H1 (cell line): ENCODE results near the gene IRAK3. TPM values are rescaled to one million over a fixed set of nuclear protein-coding genes. Genes with fewer than 3 reads are reported as not detected.

Source experiments
- CTCF ChIA-PET: fragments of 300-600 bp; sonication (Branson Sonifier 250); formaldehyde crosslinking; loops from one replicate; lab custom pipeline; 2021; ENCODE audit not compliant: partially characterized antibody; lab: Charles Lee
- POLR2A ChIA-PET: fragments of 300-600 bp; sonication (Branson Sonifier 250); formaldehyde crosslinking; loops from one replicate; lab custom pipeline; 2021; ENCODE audit warnings: inconsistent platforms; ENCODE audit not compliant: partially characterized antibody; lab: Charles Lee
- DNase-seq, 2 experiments: peaks; one replicate each; pipeline versions ENCODE4 v3.0.0 to v3.0.0-alpha.2; 2010 to 2022; ENCODE audit warnings: low spot score in 2 of 2, low read depth in 1 of 2, mixed read lengths in 1 of 2
- FAIRE-seq: peaks from 2 replicates; lab custom pipeline; 2011; peaks lifted over from hg19 to GRCh38; lab: Jason Lieb, UNC
- H2AFZ ChIP-seq: 2 replicates; pipeline ENCODE4 v1.8.1; 2012; ENCODE audit warnings: low read length, inconsistent platforms
- H2AK5ac ChIP-seq: 2 replicates; pipeline ENCODE4 v1.6.1; 2013; ENCODE audit warnings: low read depth, low read length
- H2BK120ac ChIP-seq: replicated peaks from 2 replicates; pipeline ENCODE3; 2013; ENCODE audit warnings: low read depth, low read length, inconsistent platforms
- H2BK12ac ChIP-seq: 2 replicates; pipeline ENCODE4 v1.6.1; 2013; ENCODE audit warnings: low read depth, low read length
- H2BK15ac ChIP-seq: 2 replicates; pipeline ENCODE4 v1.6.1; 2013; ENCODE audit warnings: low read length
- H2BK20ac ChIP-seq: 2 replicates; pipeline ENCODE4 v1.6.1; 2013; ENCODE audit warnings: low read length
- H2BK5ac ChIP-seq: 2 replicates; pipeline ENCODE4 v1.6.1; 2013; ENCODE audit warnings: low read depth, low read length
- H3K14ac ChIP-seq: 2 replicates; pipeline ENCODE4 v1.6.1; 2013; ENCODE audit warnings: inconsistent platforms; ENCODE audit not compliant: insufficient read length
- H3K18ac ChIP-seq: 2 replicates; pipeline ENCODE4 v1.6.1; 2013; ENCODE audit warnings: low read length; ENCODE audit errors: extremely low read depth
- H3K23ac ChIP-seq: 2 replicates; pipeline ENCODE4 v1.6.1; 2013; ENCODE audit warnings: inconsistent platforms; ENCODE audit not compliant: insufficient read length
- H3K23me2 ChIP-seq: 2 replicates; pipeline ENCODE4 v1.6.1; 2013; ENCODE audit warnings: low read depth, low read length
- H3K27ac ChIP-seq: 2 replicates; pipeline ENCODE4 v1.6.1; 2011; ENCODE audit warnings: low read depth, low read length, inconsistent platforms
- H3K27me3 ChIP-seq, 4 experiments: replicated peaks in 1 of 4; 1 replicate in 1 of 4; 2 replicates in 3 of 4; pipeline versions ENCODE4 v1.6.1 to v1.8.1; 2011 to 2013; ENCODE audit warnings: low read length in 3 of 4, mild to moderate bottlenecking in 3 of 4, inconsistent platforms in 2 of 4, mixed read lengths in 2 of 4, moderate library complexity in 1 of 4; ENCODE audit not compliant: control insufficient read depth in 3 of 4, insufficient read depth in 3 of 4; ENCODE audit errors: extremely low read depth in 1 of 4
- H3K36me3 ChIP-seq, 4 experiments: 2 replicates each; pipeline versions ENCODE4 v1.6.1 to v1.8.1; 2011 to 2013; ENCODE audit warnings: mild to moderate bottlenecking in 4 of 4, low read length in 3 of 4, moderate library complexity in 2 of 4, control low read depth in 1 of 4, inconsistent platforms in 1 of 4; ENCODE audit not compliant: insufficient read depth in 4 of 4, control insufficient read depth in 2 of 4
- H3K4ac ChIP-seq: replicated peaks from 2 replicates; pipeline ENCODE3; 2013; ENCODE audit warnings: low read length, low read depth, mixed read lengths, inconsistent platforms; ENCODE audit not compliant: insufficient read length
- H3K4me1 ChIP-seq, 4 experiments: replicated peaks in 1 of 4; 1 replicate in 1 of 4; 2 replicates in 3 of 4; pipeline versions ENCODE4 v1.6.1 to v1.8.1; 2011 to 2013; ENCODE audit warnings: low read length in 3 of 4, inconsistent platforms in 2 of 4, mixed read lengths in 1 of 4; ENCODE audit not compliant: insufficient read depth in 4 of 4, control insufficient read depth in 3 of 4
- H3K4me2 ChIP-seq, 2 experiments: 2 replicates each; pipeline versions ENCODE4 v1.6.1 to v1.8.1; 2011 to 2013; ENCODE audit warnings: low read depth in 2 of 2, low read length in 2 of 2, control low read depth in 1 of 2, inconsistent platforms in 1 of 2, mild to moderate bottlenecking in 1 of 2; ENCODE audit not compliant: insufficient read depth in 1 of 2
- H3K4me3 ChIP-seq, 4 experiments: fragments of 200-600, 300-600 bp in 1 of 4; sonication (generic), shearing (Covaris generic), sonication (Bioruptor Twin) in 1 of 4; 2 replicates each; pipeline versions ENCODE4 v1.5.1 to v1.8.1; 2011 to 2016; ENCODE audit warnings: low read length in 4 of 4, low read depth in 3 of 4, control low read depth in 2 of 4, inconsistent platforms in 2 of 4, mild to moderate bottlenecking in 2 of 4, mixed read lengths in 1 of 4, moderate library complexity in 1 of 4; ENCODE audit not compliant: insufficient read depth in 2 of 4; ENCODE audit errors: extremely low read depth in 1 of 4
- H3K56ac ChIP-seq: replicated peaks from 2 replicates; pipeline ENCODE3; 2013; ENCODE audit warnings: low read depth, mild to moderate bottlenecking, mixed read lengths, low read length, inconsistent platforms; ENCODE audit not compliant: insufficient read length
- H3K79me1 ChIP-seq: 2 replicates; pipeline ENCODE4 v1.6.1; 2013; ENCODE audit warnings: low read depth, low read length, control low read depth
- H3K79me2 ChIP-seq, 2 experiments: 2 replicates each; pipeline versions ENCODE4 v1.6.1 to v1.8.1; 2012 to 2013; ENCODE audit warnings: low read length in 2 of 2, mild to moderate bottlenecking in 2 of 2, inconsistent platforms in 1 of 2; ENCODE audit not compliant: insufficient read depth in 2 of 2, control insufficient read depth in 1 of 2
- H3K9ac ChIP-seq, 4 experiments: replicated peaks in 1 of 4; 1 replicate in 1 of 4; 2 replicates in 3 of 4; pipeline versions ENCODE4 v1.6.1 to v1.8.1; 2011 to 2013; ENCODE audit warnings: low read depth in 3 of 4, low read length in 3 of 4, control low read depth in 2 of 4, mild to moderate bottlenecking in 2 of 4, moderate library complexity in 2 of 4, inconsistent platforms in 1 of 4; ENCODE audit errors: extremely low read depth in 1 of 4
- H3K9me3 ChIP-seq, 2 experiments: 2 replicates each; pipeline versions ENCODE4 v1.6.1 to v1.8.1; 2012 to 2013; ENCODE audit warnings: mild to moderate bottlenecking in 2 of 2, moderate library complexity in 2 of 2, control low read depth in 1 of 2, inconsistent platforms in 1 of 2, low read depth in 1 of 2, low read length in 1 of 2, mixed read lengths in 1 of 2; ENCODE audit not compliant: insufficient read depth in 2 of 2
- H4K20me1 ChIP-seq, 2 experiments: replicated peaks in 1 of 2; 2 replicates each; pipeline versions ENCODE3 to v1.8.1; 2011 to 2013; ENCODE audit warnings: inconsistent platforms in 2 of 2, low read length in 2 of 2, mild to moderate bottlenecking in 1 of 2; ENCODE audit not compliant: insufficient read depth in 2 of 2, control insufficient read depth in 1 of 2
- H4K5ac ChIP-seq: 2 replicates; pipeline ENCODE4 v1.6.1; 2013; ENCODE audit warnings: low read length, low read depth, mixed read lengths, inconsistent platforms; ENCODE audit not compliant: insufficient read length
- H4K8ac ChIP-seq: 2 replicates; pipeline ENCODE4 v1.8.0; 2013; ENCODE audit warnings: mild to moderate bottlenecking, moderate library complexity, low read length, inconsistent platforms; ENCODE audit not compliant: insufficient read depth; ENCODE audit errors: extremely low read depth
- H4K91ac ChIP-seq: replicated peaks from 2 replicates; pipeline ENCODE3; 2013; ENCODE audit warnings: low read length, mixed read lengths, inconsistent platforms; ENCODE audit not compliant: insufficient read length
- BACH1 ChIP-seq: IDR thresholded peaks from 2 replicates; pipeline ENCODE4 v1.6.1; 2012; ENCODE audit warnings: low read length, improper control_type of control experiment
- GABPA ChIP-seq: IDR thresholded peaks from 2 replicates; pipeline ENCODE4 v1.6.1; 2011; ENCODE audit warnings: mild to moderate bottlenecking, low read length, moderate library complexity, borderline replicate concordance; ENCODE audit not compliant: insufficient read depth
- RNF2 ChIP-seq: fragments of 200-900, 300-1000 bp; sonication (generic); IDR thresholded peaks from 2 replicates; pipeline ENCODE4 v1.7.1; 2016; ENCODE audit warnings: borderline replicate concordance, low read depth, mild to moderate bottlenecking, antibody characterized with exemption, low read length; ENCODE audit not compliant: poor library complexity, severe bottlenecking; ENCODE audit errors: missing control alignments
- SIRT6 ChIP-seq: IDR thresholded peaks from one replicate; pipeline ENCODE4 v1.7.1; 2012; ENCODE audit warnings: low read length, inconsistent platforms
- SRF ChIP-seq: IDR thresholded peaks from 2 replicates; pipeline ENCODE4 v1.6.1; 2011; ENCODE audit warnings: mild to moderate bottlenecking, low read depth, low read length, moderate library complexity
- WGBS, 2 experiments: shearing (Covaris generic) in 1 of 2; methylation state at CpG; one replicate each; pipeline versions ENCODE4 v1.1.6 to v1.1.7; 2013 to 2015; ENCODE audit warnings: low lambda C conversion rate in 2 of 2, mixed read lengths in 2 of 2, inconsistent platforms in 1 of 2, low coverage in 1 of 2, missing lambda C conversion rate in 1 of 2; ENCODE audit not compliant: insufficient replicate concordance in 2 of 2, insufficient coverage in 1 of 2, insufficient read length in 1 of 2; ENCODE audit errors: extremely low coverage in 1 of 2, missing lambda C conversion rate in 1 of 2; 5-methylcytosine and 5-hydroxymethylcytosine counted together
- polyA plus RNA-seq, 7 experiments: library from polyadenylated mRNA; depleted of rRNA in 3 of 7; stranded (reverse) in 5 of 7; unstranded in 2 of 7; fragments of >200 nt in 5 of 7; fragments of 200-250 nt in 2 of 7; gene quantifications; 1 replicate in 5 of 7; 2 replicates in 1 of 7; 4 replicates in 1 of 7; pipeline versions ENCODE4 v1.2.1 to v1.2.3, GENCODE V29; 2011 to 2013; ENCODE audit warnings: missing spikeins in 2 of 7, mixed read lengths in 2 of 7
- total RNA-seq: library from RNA; stranded (reverse); fragmentation: NEBNext Ultra II Directional; extraction: Animal tissue kit (Norgen Biotek cat#: 25700); gene quantifications from 2 replicates; pipeline ENCODE4 v1.2.1, GENCODE V29; 2021

IRAK3 gene
- total and polyA plus RNA-seq, 2 of the 8 experiments (the other 6 are each of a cell fraction or from before 2014, with no cell fraction given), result 0.51 to 2.2 TPM

DNA sequence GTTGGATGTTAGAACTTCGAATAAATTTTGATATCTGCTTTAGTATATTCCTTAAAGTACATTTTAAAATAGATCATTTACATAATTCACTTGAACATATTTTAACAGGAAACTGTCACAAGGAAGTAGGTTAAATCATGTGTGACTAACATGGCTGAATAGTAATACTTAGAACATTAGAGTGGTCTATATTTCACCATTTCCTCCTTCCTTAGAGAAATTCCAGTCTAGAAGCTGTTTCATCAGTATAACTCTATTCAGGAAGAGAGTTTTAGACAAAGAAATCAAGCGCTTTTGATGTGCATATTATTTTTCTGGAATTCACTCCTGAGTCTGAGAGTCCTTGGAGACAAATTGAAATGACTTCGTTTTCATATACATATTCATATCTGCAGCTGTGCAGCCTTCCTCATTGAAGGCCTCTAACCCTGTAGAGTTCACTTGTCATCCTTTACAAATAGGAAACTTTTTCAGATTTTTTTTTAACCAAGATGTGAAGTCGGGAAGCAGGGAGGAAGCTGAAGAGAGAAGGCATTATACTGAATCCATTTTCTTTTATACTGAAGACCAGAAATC, 28.4 kb downstream of the IRAK3 start:
- no peaks in the 10 kb centered on the region for H3K79me2 ChIP-seq
- no peak overlapping the region for H3K14ac ChIP-seq
- H3K4ac ChIP-seq, result no peak overlapping the region
- H2BK5ac ChIP-seq, result no peak overlapping the region
- H3K27me3 ChIP-seq, result no peaks in the 10 kb centered on the region
- H4K20me1 ChIP-seq, result no peaks in the 10 kb centered on the region
- H3K23ac ChIP-seq, result no peak overlapping the region
- H4K5ac ChIP-seq, result no peak overlapping the region
- H3K36me3 ChIP-seq, result no peaks in the 10 kb centered on the region
- no peaks in the 10 kb centered on the region for H3K23me2 ChIP-seq
- H2AFZ ChIP-seq, result no peak overlapping the region
- no peak overlapping the region for H2BK12ac ChIP-seq
- H3K9ac ChIP-seq, result no peak overlapping the region
- H3K4me1 ChIP-seq, result no peaks in the 10 kb centered on the region
- DNase-seq (no peak), FAIRE-seq (no peak)
- no peak overlapping the region for H4K8ac ChIP-seq
- H2BK15ac ChIP-seq, result no peak overlapping the region
- no peak overlapping the region for H3K4me2 ChIP-seq
- no peak overlapping the region for H3K18ac ChIP-seq
- ChIA-PET CTCF (interaction anchor here (0.7 to 1.0 kb wide), 2 partner anchors 21 to 67 kb away, joined by 3 read pairs; no protein-coding TSS in a partner anchor), POLR2A (no interaction called here)
- H2AK5ac ChIP-seq, result no peak overlapping the region
- H3K27ac ChIP-seq, result no peak overlapping the region
- WGBS, 2 experiments, result 79% methylated on average over 4 of the region's 4 CpGs; no CpG with 5 or more reads in 1 of the 2 experiments
- H3K56ac ChIP-seq, result no peak overlapping the region
- TF ChIP-seq GABPA (no peak), RNF2 (no peak), SIRT6 (no peak), BACH1 (no peak), SRF (no peak)
- H3K9me3 ChIP-seq, result peaks cover 0 to 4% of the 10 kb centered on the region in 2 experiments; a peak in 2 of 4 replicates
- H2BK120ac ChIP-seq, result no peak overlapping the region
- H3K4me3 ChIP-seq, result no peak overlapping the region
- H2BK20ac ChIP-seq, result no peak overlapping the region
- H4K91ac ChIP-seq, result no peak overlapping the region
- no peaks in the 10 kb centered on the region for H3K79me1 ChIP-seq
